GM21390 (cell line): ENCODE measurements around the gene DHX58.

ENCODE experiments used
- ATAC-seq: cut with Tn5 transposase; IDR thresholded peaks from one replicate; pipeline ENCODE4 v1.9.1; 2021; ENCODE audit not compliant: unreplicated experiment

Gene DHX58

DNA sequence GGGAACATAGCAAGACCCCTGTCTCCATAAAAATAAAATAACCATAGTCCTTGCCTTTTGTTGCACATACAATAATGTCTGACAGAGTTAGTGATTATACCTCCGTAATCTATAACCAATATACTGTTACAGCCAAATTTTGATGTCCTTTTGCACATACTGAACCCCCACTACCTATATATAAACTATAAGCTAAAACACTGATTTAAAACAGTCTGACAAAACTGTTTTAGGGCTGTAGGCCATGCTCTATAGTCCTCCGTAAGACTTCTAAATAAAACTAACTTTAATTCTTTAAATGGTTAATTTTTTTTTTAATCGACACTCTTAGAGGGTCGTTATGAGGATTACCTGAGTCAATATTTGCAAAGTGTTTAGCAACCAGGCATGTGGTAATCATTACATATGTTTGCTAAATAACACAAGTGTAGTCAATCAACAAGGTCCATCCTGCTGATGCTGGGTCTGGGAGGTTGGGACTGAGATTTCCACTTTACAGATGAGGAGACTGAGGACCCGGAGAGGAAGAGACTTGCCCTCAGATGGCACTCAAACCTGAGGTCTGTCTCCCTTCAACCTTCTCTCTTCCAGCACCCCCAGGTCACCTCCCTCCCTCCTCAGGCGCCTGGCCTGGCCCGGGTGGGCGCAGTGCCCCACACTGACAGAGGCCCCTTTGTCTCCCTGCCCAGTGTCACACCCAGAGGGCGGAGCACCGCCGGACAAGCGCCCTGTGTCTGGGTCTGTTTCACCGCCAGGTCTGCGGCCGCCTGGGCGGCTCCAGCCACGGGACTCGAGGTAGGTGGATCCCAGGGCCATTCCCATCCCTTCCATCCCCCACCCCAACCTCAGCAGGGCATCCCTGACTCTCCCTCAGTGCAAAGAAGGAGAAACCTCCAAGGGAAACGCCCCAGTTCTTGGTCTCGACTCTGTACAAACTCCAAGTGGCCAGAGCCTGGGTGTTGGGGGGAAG lies 24.5 kb downstream of the DHX58 start:
- no peak for ATAC-seq

DNA sequence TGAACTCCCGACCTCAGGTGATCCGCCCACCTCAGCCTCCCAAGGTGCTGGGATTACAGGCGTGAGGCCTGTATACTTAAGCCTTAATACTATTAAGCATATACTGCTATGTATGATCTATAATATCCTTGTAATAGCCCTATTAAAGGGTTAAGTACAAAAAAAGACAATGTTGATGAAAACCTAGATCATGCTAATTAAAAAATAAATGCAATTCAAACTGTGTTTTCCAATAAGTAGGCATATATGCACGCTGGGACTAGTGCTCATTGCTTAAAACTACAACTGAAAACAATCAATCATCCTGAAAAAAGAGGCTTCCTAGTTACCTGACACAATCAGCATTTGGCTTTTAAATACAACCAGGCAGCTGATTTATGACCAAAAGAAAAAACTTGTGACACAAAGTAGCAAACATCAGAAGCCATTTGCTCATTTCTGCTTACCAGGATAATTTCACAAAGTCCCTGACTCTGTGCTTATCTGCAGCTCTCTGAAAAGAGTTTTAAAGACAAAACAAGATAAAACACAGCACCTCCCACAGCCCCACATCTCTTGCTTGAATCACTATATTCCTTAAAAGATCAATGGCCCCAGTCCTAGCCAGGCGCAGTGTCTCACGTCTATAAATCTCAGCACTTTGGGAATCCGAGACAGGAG lies 25.3 kb downstream of the DHX58 start:
- no peak for ATAC-seq

DNA sequence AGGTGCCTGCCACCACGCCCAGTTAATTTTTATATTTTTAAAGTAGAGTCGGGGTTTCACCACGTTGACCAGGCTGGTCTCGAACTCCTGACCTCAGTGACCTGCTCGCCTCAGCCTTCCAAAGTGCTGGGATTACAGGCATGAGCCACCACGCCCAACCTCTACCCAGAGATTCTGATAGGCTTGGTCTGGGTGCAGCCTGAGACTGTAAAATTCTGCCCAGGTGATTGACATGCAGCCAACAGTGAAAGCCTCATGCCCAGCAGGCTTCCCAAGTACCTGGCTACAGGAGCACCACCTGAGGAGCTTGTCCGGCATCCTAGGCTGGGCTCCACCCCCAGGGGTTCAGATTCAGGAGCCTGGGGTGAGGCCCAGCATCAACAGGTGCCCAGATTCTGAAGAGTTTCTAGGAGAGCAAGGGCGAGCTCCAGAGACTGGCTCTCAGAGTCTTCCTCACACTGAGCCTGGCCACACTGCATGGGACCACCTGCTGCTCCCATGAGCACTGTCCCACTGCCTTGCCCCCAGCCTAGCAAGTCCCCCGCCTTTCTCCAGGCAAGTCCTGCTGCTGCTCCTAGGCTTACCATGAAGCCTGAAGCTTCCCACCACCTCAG lies 30.9 kb downstream of the DHX58 start:
- no peak for ATAC-seq

DNA sequence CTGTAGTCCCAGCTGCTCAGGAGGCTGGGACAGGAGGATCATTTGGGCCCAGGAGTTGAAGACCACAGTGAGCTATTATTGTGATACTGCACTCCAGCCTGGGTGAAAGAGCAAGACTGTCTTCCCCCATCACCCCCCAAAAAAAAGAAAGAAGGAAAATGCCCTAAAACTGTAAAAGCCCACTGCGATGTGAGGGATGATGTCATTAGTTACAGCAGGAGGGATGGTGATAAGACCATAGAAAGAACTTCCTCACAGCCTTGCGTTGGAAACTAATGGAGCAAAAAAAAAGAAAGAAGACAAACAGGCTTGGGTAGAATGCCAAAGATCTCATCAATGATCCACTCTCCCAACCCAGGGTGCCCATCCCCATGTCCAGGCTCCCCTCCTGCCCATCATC lies 33.0 kb downstream of the DHX58 start:
- ATAC-seq = no peak

DNA sequence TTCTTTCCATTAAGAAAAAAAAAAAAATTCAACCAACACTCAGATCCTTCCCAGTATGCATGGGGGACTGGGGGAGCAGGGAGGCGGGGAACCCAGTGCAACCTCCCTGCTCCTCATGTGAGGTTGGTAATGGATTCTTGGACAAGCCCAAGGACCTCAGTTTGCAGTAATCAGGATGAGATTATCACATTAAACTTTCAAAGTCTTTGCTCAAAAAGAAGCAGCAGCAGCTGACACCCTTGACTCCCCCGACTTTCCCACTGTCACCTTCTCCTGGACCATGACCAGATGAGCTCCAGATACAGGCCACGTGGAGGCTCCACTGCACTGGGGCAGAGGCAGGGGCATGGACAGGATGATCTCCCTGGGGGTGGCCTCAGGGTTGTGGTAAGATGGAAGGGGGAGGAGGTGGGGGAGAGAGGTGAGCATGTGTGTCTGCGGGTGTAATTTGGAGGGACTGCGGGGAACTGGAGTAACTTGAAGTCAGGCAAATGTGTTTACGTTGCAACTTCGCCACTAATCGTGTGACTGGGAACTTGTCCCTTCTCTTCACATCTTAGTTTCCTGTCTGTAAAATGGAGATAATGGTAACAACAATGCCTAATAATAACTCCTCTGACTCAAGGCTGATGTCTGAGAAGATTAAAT lies 34.0 kb downstream of the DHX58 start:
- ATAC-seq = no peak

DNA sequence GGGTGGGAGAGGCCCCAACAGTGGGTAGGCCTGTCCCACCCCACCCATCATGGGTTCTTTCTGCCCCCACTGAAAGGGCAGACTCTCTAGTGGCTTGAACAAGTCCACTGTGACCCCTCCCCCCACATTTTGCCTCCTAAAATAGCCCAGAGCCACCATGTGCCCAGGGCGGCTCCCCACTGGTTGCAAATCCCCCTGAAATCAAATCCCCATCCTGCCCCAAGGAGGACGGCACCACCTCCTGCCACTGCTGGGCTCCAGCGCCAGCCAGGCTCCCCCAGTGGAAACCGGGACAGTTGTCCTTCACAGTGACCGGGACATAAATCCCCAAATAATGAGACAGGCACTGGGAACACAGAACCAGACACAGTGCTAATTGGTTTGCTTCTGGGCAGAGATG lies 34.8 kb downstream of the DHX58 start:
- ATAC-seq = no peak

DNA sequence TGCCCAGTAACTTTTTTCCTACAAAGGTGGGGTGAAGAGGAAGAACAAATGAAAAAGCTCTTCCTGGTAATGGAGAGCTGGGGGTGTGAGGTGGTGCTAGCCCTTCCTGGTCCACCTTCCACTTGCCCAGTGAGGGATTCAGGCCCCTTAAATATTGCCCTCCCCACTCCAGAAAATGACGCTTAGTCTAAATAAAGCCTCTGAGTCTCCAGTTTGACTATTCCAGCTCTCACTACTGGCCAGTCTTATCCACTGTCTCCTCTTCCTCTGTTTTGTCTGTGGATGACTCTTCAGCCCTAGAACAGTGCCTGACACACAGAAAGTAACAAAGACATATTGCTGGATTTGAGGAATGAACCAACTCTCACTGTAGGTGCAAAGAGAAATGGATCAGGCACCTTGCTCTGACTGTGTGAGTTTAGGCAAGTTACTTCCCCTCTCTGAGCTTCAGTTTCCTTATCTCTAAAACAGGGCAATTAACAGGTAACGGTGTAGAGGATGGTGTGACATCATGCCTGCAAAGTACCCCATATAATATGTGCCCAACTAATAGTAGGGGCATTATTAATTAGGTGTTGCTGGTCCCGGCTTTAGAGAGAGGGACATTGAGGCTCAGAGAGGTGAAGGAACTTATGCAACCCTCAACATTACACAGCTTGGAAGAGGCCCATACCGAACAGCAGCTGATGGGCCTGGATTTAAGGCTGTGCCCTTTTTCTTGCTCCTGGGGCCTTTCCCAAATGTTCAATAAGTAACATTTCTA lies 35.5 kb downstream of the DHX58 start:
- ATAC-seq = no peak

DNA sequence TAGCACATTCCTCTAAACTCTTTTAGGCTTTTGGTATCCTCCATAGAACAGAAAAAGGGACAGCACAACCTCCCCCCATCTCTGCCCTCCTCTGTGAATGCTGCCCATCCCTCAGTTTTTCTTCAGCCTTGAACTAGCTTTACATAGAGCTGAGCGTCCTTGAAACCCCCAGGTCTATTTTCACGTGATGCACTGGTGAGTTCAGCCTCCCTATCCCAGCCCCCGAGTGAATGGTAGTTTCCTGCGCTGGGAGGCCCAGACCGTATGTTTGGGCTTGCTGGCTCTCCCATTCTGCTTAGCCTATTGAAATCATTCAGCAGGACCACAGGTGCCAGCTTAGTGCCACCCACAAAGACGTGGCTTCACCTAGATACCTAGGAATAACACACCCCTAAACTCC lies 36.7 kb downstream of the DHX58 start:
- no peak for ATAC-seq

DNA sequence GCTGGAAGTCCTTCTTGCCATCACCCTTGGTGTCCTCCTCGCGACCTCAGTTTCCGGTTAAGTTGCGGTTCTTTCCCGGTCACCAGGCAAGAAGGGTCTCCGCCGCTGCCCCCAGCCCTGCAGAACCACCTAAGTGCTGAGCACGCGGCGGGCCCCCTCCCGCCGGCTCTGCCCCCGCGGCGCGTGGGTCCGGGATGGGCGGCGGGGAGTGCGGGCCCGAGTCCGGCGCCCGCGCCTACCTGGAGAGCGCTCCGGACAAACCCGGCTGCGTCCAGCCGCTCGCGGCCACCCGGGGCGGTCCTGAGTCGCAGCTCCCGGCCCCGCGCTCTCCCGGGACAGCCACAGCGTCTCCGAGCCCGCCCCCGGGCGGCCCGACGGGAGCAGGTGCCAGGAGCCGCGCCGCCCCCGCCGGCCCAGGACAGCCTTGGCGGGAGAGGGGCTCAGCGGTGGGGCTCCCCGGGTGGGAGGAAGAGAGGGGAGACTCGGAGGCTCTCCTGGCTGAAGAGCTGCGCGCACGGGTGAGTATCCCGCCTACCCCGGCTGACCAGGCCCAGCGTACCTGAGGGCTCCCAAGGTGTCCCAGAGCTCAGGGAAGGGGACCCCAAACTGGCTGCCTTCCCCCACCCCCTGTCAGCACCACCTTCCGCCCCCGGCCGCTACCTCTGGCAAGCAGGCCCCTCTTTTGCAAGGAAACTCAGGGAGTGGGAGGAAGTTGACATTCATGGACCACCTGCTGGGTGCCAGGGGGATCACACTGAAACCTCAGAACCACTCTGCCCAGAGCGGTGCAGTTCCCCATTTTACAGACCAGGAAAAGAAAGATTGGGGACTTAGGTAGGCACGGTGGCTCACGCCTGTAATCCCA lies 40.0 kb downstream of the DHX58 start:
- ATAC-seq = no peak

DNA sequence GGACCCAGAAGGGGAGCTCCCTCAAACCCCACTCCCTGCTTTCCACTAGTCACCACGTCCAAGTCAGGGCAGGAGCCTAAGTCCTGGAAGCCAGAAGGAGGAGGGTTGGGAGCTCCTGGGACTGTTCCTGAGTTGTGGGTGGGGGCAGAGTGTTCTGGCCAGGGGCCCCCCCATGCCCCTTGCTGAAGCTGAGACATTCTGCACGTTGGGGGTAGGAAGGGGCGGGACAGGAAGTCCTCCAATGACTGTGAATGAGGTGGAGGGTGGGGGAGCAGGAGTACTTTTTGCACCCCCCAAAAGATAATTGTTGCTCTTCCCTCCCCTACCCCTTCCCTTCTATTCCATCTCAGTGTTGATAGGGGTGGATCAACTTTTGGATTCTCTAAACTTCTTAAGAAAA lies 40.7 kb downstream of the DHX58 start:
- ATAC-seq = no peak

DNA sequence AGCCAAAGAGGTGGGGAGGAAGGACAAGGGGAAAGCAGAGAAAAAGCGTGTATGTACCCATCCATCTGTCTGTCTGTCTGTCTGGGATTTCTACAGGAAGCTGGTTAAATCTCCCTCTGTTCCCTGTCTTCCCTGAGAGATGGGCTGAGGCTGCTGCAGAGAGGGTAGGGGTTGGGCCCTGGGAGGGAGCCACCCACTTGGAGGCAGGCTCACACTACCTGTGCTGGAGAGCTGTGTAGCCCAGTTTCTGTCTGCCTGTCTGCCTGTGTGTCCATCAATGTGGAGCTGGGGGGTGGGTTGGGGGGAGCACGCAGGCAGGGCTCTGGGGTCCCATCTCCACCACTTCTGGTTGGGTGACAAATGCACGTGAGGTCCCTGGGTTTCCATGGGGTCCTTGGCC lies 43.5 kb downstream of the DHX58 start:
- ATAC-seq = no peak

DNA sequence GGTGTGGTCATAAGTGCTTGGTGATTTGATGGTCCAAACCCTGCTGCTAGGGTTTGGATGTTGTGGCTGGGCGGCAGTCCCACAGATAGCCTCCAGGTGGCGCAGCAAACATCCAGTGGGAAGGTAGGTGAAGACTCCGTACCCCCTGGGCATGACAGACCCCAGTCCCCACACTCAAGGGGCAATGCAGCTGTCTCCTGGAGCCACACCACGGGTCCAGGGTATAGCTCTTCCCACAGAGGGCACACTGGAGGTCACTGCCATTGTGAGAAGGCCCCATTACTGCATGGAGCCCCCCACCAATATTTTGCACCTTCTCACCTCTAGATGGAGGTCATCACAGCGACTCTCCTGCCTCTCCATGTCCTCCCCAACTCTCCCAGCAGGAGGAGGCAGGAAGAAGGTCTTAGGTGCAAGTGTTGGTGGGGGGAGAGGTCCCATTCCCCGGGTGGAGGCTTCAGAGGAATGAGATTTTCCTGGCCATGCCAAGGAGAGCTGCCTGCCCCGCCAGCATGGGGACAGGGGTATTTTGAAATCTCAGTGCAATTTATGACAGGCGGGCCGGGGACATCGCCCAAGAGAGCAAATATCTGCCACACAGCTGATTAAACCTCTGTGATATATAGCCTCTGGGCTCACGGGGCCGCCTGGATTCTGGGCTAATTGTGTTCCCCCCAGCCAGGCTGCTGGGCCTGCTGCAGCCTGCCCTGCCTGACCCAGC lies 45.0 kb downstream of the DHX58 start:
- no peak for ATAC-seq

DNA sequence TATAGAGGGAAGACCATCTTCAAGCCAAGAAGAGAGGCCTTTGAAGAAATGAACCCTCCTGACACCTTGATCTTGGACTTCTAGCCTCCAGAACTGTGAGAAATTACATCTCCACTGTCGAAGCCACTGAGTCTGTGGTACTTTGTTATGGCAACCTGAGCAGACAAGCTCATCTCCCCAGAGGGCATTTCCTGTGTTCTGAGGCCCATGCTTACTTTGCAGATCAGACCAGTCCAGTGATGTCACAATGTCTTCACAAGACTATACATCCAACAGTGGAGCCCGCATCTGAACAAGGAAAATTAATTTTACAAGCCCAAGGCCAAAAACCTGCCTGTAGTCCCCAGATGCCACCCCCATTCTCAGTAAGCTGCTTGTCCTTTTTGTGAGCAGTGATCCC lies 47.3 kb downstream of the DHX58 start:
- no peak for ATAC-seq

DNA sequence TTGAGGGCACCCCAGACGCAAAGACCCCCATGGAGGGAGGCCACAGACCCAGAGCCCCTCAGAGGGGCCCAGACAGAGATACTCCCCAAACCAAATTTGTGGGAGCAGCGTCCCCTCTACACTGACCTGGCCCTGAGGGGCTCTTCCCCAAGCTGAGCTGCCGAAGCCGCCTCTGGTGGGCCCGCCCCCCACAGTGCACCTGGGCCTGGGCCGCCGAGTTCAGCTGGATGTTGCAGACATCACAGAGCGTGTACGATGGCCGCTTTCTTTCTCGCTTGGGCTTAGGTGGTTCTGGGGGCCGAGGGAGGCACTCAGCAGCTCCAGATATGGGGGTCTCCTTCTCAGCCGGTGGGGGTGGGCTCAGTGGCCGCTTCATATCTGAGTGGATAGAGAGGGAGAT lies 49.8 kb downstream of the DHX58 start:
- ATAC-seq = no peak

DNA sequence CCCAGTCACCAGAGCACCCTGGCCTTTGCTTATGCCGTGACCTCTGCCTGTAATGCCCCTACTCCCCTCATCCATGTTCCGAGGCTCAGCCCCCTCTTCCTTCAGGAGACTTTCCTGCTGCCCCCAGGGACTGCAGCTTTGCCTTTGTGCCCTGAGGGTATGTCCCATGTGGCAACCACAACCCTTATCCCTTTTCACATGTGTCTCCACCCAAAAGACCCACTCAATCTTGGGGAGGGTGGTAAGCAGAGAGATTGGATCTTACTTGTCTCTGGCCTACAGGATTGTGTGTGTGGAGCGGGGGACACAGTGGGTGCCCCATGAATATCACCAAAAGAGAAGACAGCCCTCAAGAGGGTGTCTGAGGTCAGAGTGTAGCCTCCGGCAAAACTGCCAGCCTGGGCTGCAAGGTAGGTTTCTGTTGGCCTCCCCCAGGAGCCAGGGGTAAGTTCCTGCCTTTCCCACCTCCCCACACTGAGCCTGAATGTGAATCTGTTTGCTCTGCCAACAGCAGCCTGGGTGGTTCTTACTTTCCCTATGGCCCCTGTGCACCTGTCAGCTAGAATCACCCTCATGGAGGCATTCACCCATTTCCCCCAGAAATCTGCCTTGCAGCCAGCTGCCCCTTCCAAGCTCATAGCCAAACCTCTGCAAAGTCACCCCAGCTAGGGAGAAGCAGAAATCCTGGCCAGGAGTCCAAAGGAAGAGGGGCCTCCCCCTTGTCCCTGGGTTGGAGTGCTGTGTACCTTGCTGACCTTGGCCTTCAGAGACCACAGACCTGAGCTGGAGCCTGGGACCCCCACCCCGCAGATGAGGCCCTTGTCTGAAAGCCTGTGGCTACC lies 50.6 kb downstream of the DHX58 start:
- ATAC-seq = no peak

DNA sequence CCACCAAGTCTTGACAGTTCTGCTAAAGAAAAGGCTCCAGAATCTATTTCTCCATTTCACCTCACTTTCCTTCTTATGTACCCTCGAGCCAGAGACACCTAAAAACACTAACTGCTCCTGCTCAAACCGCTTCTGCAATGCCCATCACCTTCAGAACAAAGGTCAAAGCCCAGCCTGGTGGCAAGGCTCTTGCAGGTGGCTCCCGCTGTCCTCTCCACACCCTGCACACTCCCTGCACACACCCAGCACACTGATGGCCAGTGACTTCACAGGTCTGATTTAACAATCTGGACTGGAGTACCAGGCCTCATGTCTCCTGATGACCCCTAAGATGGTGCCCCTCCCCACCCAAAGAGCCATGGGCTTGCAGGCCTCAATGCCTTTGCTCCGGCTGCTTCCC lies 52.3 kb downstream of the DHX58 start:
- ATAC-seq = no peak

DNA sequence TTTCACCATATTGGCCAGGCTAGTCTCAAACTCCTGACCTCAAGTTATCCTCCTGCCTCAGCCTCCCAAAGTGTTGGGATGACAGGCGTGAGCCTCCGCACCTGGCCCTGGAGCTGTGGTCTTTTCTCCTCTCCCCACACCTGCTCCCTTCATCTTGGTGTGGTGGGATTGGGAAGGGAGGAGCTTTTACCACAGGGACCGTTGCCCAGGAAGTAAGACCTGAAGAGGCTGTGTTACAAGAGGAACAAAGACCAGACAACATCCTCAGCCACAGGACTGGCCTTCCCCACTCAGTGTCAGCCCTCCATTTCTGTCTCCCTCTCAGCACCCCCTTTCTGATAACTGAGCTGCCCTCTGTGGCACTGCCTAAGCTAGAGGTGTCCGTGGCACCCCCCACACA lies 52.7 kb downstream of the DHX58 start:
- no peak for ATAC-seq

DNA sequence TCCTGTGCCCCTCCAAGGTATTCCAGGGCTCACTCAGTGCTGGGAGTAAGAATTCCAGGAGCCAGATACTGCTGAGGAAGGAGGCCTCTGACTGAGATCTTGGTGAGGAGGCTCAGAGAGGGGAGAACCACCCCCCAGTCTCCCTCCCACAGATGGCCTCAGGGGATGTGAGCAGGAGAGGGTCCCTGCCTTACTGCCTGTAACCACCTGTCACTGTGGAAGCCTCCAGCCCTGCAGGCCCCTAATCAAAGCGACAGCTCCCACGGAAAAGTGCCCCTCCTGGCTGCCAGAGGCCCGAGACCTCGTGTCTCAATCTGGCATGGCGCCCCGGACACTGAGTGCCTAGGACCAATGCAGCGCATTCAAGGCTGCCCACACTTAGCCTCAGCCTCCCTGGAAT lies 54.5 kb downstream of the DHX58 start:
- ATAC-seq = no peak
